Neural crest cell (in vitro differentiated cells): ENCODE data around the gene INHBB. TPM values are rescaled to one million over a fixed set of nuclear protein-coding genes. Genes with fewer than 3 reads are reported as not detected.

ENCODE experiments used
- DNase-seq: peaks from one replicate; pipeline ENCODE4 v3.0.0; 2021; ENCODE audit warnings: low read depth, mixed read lengths, low spot score
- H3K27ac Mint-ChIP-seq: one replicate; pipeline ENCODE4 v1.8.0; 2021; ENCODE audit warnings: mild to moderate bottlenecking, mixed read lengths; ENCODE audit not compliant: unreplicated experiment
- H3K27me3 Mint-ChIP-seq: 2 replicates; pipeline ENCODE4 v1.8.0; 2021; ENCODE audit warnings: low read depth, mild to moderate bottlenecking, mixed read lengths
- H3K36me3 Mint-ChIP-seq: 2 replicates; pipeline ENCODE4 v1.8.0; 2021; ENCODE audit warnings: low read depth, mild to moderate bottlenecking, mixed read lengths
- H3K4me1 Mint-ChIP-seq: 2 replicates; pipeline ENCODE4 v1.8.0; 2021; ENCODE audit warnings: mixed read lengths
- H3K4me3 Mint-ChIP-seq: one replicate; pipeline ENCODE4 v1.8.0; 2021; ENCODE audit warnings: mild to moderate bottlenecking, mixed read lengths
- H3K9me3 Mint-ChIP-seq: 2 replicates; pipeline ENCODE4 v1.8.0; 2021; ENCODE audit warnings: mixed read lengths
- CTCF ChIP-seq: fragments of 200-600 bp; sonication (generic); conservative IDR thresholded peaks from 2 replicates; pipeline ENCODE4 v1.5.0; 2021; ENCODE audit warnings: antibody characterized with exemption, mild to moderate bottlenecking
- long read RNA-seq: library from polyadenylated mRNA; unstranded; transcript quantifications from one replicate; pipeline ENCODE4 v2.0.0, GENCODE V29; 2020
- total RNA-seq: library from RNA; stranded (reverse); gene quantifications from 2 replicates; pipeline ENCODE4 v1.2.1, GENCODE V29; 2021

Gene INHBB
- 0.14 and 0.49 TPM in 2 replicates for total RNA-seq
- long read RNA-seq, result 0 reads

- Mint-ChIP-seq H3K27ac (no peak within 1 kb of the TSS), H3K27me3 (peaks cover 75% of the 10 kb centered on the region)
- DNase-seq, result no peak
Observed at GRCh38 chr2:120346026-120346666, at the start of gene INHBB. TSS of gene INHBB (plus strand) at chr2:120346136. CDS start at chr2:120346189, 53 bp downstream.

GRCh38 chr2:120298173-120298835, 47.6 kb upstream of the INHBB start:
- no peak overlapping the region for H3K27ac Mint-ChIP-seq
- H3K36me3 Mint-ChIP-seq, result peaks cover 8% of the 10 kb centered on the region
- no peak overlapping the region for H3K4me3 Mint-ChIP-seq
- peaks cover 4% of the 10 kb centered on the region for H3K27me3 Mint-ChIP-seq
- no peaks in the 10 kb centered on the region for H3K9me3 Mint-ChIP-seq
- no peak for TF ChIP-seq CTCF
- peaks cover 15% of the 10 kb centered on the region for H3K4me1 Mint-ChIP-seq
- no peak for DNase-seq

More at GRCh38 chr2:120346026-120346666, at the start of gene INHBB:
- peak within 1 kb of the TSS; percentile 73 for H3K4me3 Mint-ChIP-seq
- TF ChIP-seq CTCF, result no peak
- no peaks in the 10 kb centered on the region for H3K36me3 Mint-ChIP-seq
- H3K4me1 Mint-ChIP-seq, result peaks cover 38% of the 10 kb centered on the region
- H3K9me3 Mint-ChIP-seq, result no peaks in the 10 kb centered on the region

GRCh38 chr2:120299004-120299403, 46.9 kb upstream of the INHBB start:
- no peak for DNase-seq
- Mint-ChIP-seq H3K4me3 (no peak overlapping the region), H3K27ac (no peak overlapping the region), H3K4me1 (peaks cover 10% of the 10 kb centered on the region), H3K36me3 (peaks cover 8% of the 10 kb centered on the region), H3K27me3 (peaks cover 4% of the 10 kb centered on the region), H3K9me3 (no peaks in the 10 kb centered on the region)
- TF ChIP-seq CTCF, result no peak

GRCh38 chr2:120299561-120299960, 46.4 kb upstream of the INHBB start:
- no peak for DNase-seq
- H3K27ac Mint-ChIP-seq, result no peak overlapping the region
- no peak overlapping the region for H3K4me3 Mint-ChIP-seq
- peaks cover 8% of the 10 kb centered on the region for H3K4me1 Mint-ChIP-seq
- H3K36me3 Mint-ChIP-seq, result peaks cover 8% of the 10 kb centered on the region
- no peak for TF ChIP-seq CTCF
- H3K9me3 Mint-ChIP-seq, result no peaks in the 10 kb centered on the region
- peaks cover 4% of the 10 kb centered on the region for H3K27me3 Mint-ChIP-seq

GRCh38 chr2:120300385-120300784, 45.6 kb upstream of the INHBB start:
- Mint-ChIP-seq H3K36me3 (peaks cover 8% of the 10 kb centered on the region), H3K27me3 (peaks cover 4% of the 10 kb centered on the region), H3K27ac (no peak overlapping the region), H3K4me3 (no peak overlapping the region), H3K4me1 (peaks cover 8% of the 10 kb centered on the region), H3K9me3 (no peaks in the 10 kb centered on the region)
- TF ChIP-seq CTCF, result no peak
- no peak for DNase-seq
